Measurements from ENCODE around the gene RELA. TPM values are rescaled to one million over a fixed set of nuclear protein-coding genes. Genes with fewer than 3 reads are reported as not detected.
"Not testable (repeated sequence)": the region's sequence is repeated elsewhere in the genome, so short reads cannot be mapped to it uniquely, and the experiment has no call there.

The RELA gene
- total and polyA plus RNA-seq, 8 donors, result 51.3 to 70.6 (median 58.8) TPM

DNA sequence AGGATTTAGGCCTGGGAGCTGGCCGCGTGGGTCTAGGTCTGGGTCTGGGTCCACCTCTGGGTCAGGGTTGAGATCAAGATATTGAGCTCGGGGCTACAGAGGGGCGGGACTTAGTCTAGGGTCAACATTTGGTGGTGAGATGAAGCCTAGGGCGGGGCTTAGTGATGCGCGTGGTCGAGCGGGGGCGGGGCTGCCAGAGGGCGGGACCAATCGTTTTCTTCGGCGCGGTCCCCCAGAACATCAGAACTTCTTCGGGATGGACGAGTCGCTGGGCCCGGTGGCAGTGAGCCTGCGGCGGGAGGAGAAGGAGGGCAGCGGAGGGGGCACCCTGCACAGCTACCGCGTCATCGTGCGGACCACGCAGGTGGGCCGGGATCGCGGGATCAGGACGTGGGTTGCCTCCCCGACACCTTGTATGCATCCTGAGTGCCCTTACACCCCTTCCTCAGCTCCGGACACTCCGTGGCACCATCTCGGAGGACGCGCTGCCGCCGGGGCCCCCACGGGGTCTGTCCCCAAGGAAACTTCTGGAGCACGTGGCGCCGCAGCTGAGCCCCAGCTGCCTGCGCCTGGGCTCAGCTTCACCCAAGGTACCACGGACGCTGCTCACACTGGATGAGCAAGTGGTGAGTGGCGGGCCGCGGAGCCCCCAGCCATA is 20.6 kb downstream of the RELA start:
- no peak for ATAC-seq
- peaks cover 11 to 57% of the 10 kb centered on the region in 2 donors for H3K4me1 ChIP-seq
- no peak for TF ChIP-seq CTCF (IDR thresholded peaks at IDR 0.05)
- DNase-seq, result peak in 1 of 4 donors; percentile 79
- no peaks in the 10 kb centered on the region for H3K9me3 ChIP-seq
- H3K27ac ChIP-seq, result peak overlapping the region; percentile 84 to 92
- H3K4me3 ChIP-seq, result peak overlapping the region in 1 of 2 donors; percentile 74
- intact Hi-C loops (cut with DNase I), result no loop called here
- H3K36me3 ChIP-seq, result peaks cover 0 to 56% of the 10 kb centered on the region in 2 donors
- H3K27me3 ChIP-seq, result no peaks in the 10 kb centered on the region

DNA sequence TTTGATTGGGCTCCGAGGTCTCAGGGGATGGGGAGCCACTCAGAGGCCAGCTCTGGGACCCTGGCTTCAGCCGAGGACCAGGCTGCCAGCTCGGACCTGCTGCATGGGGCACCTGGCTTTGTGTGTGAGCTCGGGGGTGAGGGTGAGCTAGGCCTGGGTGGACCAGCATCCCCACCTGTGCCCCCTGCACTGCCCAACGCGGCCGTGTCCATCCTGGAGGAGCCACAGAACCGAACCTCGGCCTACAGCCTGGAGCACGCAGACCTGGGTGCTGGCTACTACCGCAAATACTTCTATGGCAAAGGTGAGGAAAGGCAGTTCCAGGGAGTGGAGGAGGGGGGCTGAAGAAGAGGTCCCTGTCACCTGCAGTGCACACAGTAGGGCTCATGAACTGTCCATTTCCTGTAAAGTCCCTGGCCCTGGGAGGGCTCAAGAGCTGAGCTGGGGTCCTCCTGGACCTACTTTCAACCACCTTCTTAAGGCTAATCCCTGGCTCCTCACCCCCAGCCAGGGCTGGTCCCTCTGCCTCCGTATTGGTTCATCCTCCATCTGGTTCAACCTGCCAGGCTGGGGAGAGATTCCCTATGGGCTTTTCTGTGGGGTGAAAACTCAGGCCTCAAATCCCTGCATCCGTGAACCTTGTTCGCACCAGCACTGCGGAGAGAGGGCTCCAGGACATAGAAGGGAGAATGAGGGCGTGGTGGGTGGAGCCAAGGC is 21.3 kb downstream of the RELA start:
- H3K4me3 ChIP-seq, result peak overlapping the region; percentile 7 to 74
- peaks cover 0 to 56% of the 10 kb centered on the region in 2 donors for H3K36me3 ChIP-seq
- H3K27ac ChIP-seq, result peak overlapping the region; percentile 84 to 92
- H3K9me3 ChIP-seq, result no peaks in the 10 kb centered on the region
- no peak for DNase-seq
- no peak for ATAC-seq
- intact Hi-C loops (cut with DNase I), result no loop called here
- TF ChIP-seq CTCF (IDR thresholded peaks at IDR 0.05), result no peak
- H3K4me1 ChIP-seq, result peaks cover 11 to 62% of the 10 kb centered on the region in 2 donors
- H3K27me3 ChIP-seq, result no peaks in the 10 kb centered on the region

DNA sequence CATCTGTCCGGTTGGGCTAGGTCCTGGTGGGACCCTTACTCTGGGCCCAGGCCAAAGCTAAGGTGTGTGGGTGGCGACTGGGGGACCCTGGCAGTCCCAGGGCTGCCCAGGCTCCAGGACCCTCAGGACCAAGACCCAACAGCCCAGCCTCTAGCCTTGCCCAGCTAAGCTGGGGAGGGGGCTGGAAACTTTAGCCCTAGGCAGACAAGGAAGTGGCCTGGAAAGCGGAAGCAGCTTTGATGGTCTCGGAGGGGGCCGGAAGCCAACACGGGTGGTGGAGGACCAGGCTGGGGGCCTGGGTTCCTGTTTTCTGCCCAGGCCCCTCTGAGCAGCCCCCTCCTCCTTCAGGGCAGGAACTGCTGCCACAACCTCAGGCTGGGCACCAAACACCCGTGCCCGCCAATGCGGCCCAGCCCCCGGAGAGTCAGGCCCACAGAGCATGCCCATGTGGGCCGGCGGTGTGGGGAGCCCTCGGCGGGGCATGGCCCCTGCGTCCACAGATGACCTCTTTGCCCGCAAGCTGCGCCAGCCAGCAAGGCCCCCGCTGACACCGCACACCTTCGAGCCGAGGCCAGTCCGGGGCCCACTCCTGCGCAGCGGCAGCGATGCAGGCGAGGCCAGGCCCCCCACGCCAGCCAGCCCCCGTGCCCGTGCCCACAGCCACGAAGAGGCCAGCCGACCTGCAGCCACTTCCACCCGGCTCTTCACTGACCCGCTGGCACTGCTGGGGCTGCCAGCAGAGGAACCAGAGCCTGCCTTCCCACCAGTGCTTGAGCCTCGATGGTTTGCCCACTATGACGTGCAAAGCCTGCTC is 22.0 kb downstream of the RELA start:
- peak overlapping the region; percentile 84 to 92 for H3K27ac ChIP-seq
- no peaks in the 10 kb centered on the region for H3K27me3 ChIP-seq
- intact Hi-C loops (cut with DNase I), result no loop called here
- peaks cover 11 to 62% of the 10 kb centered on the region in 2 donors for H3K4me1 ChIP-seq
- peak in 3 of 4 donors; percentile 36 to 92 (median 79) for DNase-seq
- no peaks in the 10 kb centered on the region for H3K9me3 ChIP-seq
- TF ChIP-seq CTCF (IDR thresholded peaks at IDR 0.05), result no peak
- peaks cover 0 to 56% of the 10 kb centered on the region in 2 donors for H3K36me3 ChIP-seq
- H3K4me3 ChIP-seq, result peak overlapping the region; percentile 7 to 74
- ATAC-seq, result peak; percentile 13

- no peaks in the 10 kb centered on the region for H3K27me3 ChIP-seq
- H3K4me1 ChIP-seq, result peaks cover 11 to 62% of the 10 kb centered on the region in 2 donors
- intact Hi-C loops (cut with DNase I), result no loop called here
- ATAC-seq (no peak), DNase-seq (peak in 1 of 4 donors; percentile 84)
- H3K27ac ChIP-seq, result peak overlapping the region; percentile 84 to 92
- H3K36me3 ChIP-seq, result peaks cover 0 to 56% of the 10 kb centered on the region in 2 donors
- H3K4me3 ChIP-seq, result peak overlapping the region in 1 of 2 donors; percentile 74
- no peaks in the 10 kb centered on the region for H3K9me3 ChIP-seq
- TF ChIP-seq CTCF (IDR thresholded peaks at IDR 0.05), result no peak
These were observed 22.9 kb downstream of the RELA start for GRCh38 chr11:65639623-65640482.

GRCh38 chr11:65639228-65639597 is 23.5 kb downstream of the RELA start:
- DNase-seq; H3K27me3 ChIP-seq; ATAC-seq; intact Hi-C loops (cut with DNase I); H3K9me3 ChIP-seq: not testable (repeated sequence)
- Histone ChIP-seq H3K4me1 (peaks cover 11 to 62% of the 10 kb centered on the region in 2 donors), H3K27ac (peak overlapping the region; percentile 84 to 92), H3K4me3 (peak overlapping the region; percentile 74 to 80), H3K36me3 (peaks cover 0 to 56% of the 10 kb centered on the region in 2 donors)

All from left lung (tissue), 10 donors.